SU-DHL-6 (cell line): ENCODE data around the gene NTMT2.

Source experiments
- CTCF ChIP-seq: fragments of 200-600 bp; sonication (generic); IDR thresholded peaks from one replicate; pipeline ENCODE4 v1.5.1; 2017; ENCODE audit warnings: antibody characterized with exemption, mild to moderate bottlenecking, low read length, moderate library complexity; ENCODE audit not compliant: insufficient read depth, poor library complexity, severe bottlenecking
- EZH2phosphoT487 ChIP-seq: fragments of 200-600 bp; sonication (generic), shearing (Covaris generic); conservative IDR thresholded peaks from 2 replicates; pipeline ENCODE4 v1.6.1; 2018; ENCODE audit warnings: mild to moderate bottlenecking, antibody characterized with exemption, low read length, moderate library complexity, mixed read lengths

DNA sequence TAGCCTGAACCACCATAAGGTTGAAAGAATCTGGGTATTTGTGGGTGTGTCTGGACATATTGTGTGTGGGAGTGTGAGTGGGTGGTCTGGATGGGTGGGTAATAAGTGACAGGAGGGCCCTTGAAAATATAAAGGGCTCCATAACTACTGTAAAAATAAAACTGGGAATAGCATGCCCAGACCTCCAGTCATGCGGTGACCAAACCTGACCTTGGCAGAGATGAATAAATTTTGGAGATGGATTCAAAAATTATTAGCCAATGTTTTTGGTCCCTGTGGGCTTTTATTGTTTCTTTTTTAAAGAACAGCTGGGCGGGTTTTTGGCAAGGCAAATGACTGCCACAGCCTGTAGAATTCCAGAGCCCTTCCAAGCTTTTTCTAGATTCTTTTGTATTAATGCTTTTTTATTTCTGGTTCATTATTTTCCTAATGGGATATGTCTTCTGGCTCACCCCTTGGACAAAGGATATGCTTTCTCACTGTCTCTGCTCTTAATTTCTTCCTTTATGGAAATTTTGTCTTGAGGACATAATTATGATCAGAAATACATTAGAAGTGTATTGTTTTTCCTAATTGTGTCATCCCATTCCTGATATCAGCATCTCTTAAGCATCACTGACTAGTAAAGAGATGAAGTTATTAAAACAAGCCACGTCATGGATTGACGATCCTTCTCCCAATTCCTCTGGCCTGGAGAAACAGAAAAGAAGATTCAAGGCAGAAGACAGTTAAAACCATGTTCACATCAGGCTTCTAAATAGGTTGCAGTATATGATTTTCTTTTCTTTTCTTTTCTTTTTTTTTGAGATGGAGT lies 69.5 kb downstream of the NTMT2 start:
- TF ChIP-seq CTCF (no peak), EZH2phosphoT487 (no peak)
